HUES48 (cell line): Measurements from ENCODE around the gene CDH15.

Source experiments
- H3K27ac ChIP-seq: one replicate; pipeline ENCODE4 v1.7.0; 2013; ENCODE audit warnings: low read depth, low read length, inconsistent platforms
- H3K27me3 ChIP-seq: 2 replicates; pipeline ENCODE4 v1.6.1; 2013; ENCODE audit warnings: mild to moderate bottlenecking, low read length; ENCODE audit not compliant: control insufficient read depth, insufficient read depth
- H3K36me3 ChIP-seq: 2 replicates; pipeline ENCODE4 v1.6.1; 2013; ENCODE audit warnings: low read length; ENCODE audit not compliant: control insufficient read depth, insufficient read depth
- H3K4me1 ChIP-seq: 2 replicates; pipeline ENCODE4 v1.6.1; 2013; ENCODE audit warnings: mild to moderate bottlenecking, low read length; ENCODE audit not compliant: control insufficient read depth, insufficient read depth
- H3K4me3 ChIP-seq: 2 replicates; pipeline ENCODE4 v1.5.1; 2013; ENCODE audit warnings: mild to moderate bottlenecking, low read depth, low read length
- H3K9ac ChIP-seq: 2 replicates; pipeline ENCODE4 v1.6.1; 2013; ENCODE audit warnings: mild to moderate bottlenecking, low read depth, low read length, moderate library complexity
- H3K9me3 ChIP-seq: 2 replicates; pipeline ENCODE4 v1.6.1; 2013; ENCODE audit warnings: low read length; ENCODE audit not compliant: control insufficient read depth, insufficient read depth

Gene CDH15

GRCh38 chr16:89216315-89217137, 45.0 kb downstream of the CDH15 start:
- Histone ChIP-seq H3K9me3 (no peaks in the 10 kb centered on the region), H3K27ac (peak overlapping the region; percentile 92), H3K9ac (peak overlapping the region; percentile 94), H3K4me1 (peaks cover 4% of the 10 kb centered on the region; the same call in 1 of the 2 replicates), H3K36me3 (peaks cover 7% of the 10 kb centered on the region), H3K4me3 (peak overlapping the region; percentile 98), H3K27me3 (no peaks in the 10 kb centered on the region)

DNA sequence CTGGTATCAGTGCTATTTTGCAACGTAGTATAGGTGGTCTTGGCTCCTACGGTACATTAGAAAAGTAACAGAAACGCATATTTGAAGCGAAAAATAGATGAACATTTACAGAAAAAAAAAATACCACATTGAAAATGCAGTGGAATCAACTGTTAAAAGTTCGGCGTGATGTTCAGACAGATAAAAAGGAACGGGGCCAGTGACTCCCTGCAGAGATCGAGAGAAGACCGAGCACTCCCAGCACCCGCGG, 45.5 kb downstream of the CDH15 start:
- Histone ChIP-seq H3K36me3 (peaks cover 13% of the 10 kb centered on the region), H3K9ac (peak overlapping the region; percentile 94), H3K27ac (peak overlapping the region; percentile 92), H3K27me3 (no peaks in the 10 kb centered on the region), H3K4me1 (peaks cover 4% of the 10 kb centered on the region; the same call in 1 of the 2 replicates), H3K4me3 (peak overlapping the region; percentile 98), H3K9me3 (no peaks in the 10 kb centered on the region)

DNA sequence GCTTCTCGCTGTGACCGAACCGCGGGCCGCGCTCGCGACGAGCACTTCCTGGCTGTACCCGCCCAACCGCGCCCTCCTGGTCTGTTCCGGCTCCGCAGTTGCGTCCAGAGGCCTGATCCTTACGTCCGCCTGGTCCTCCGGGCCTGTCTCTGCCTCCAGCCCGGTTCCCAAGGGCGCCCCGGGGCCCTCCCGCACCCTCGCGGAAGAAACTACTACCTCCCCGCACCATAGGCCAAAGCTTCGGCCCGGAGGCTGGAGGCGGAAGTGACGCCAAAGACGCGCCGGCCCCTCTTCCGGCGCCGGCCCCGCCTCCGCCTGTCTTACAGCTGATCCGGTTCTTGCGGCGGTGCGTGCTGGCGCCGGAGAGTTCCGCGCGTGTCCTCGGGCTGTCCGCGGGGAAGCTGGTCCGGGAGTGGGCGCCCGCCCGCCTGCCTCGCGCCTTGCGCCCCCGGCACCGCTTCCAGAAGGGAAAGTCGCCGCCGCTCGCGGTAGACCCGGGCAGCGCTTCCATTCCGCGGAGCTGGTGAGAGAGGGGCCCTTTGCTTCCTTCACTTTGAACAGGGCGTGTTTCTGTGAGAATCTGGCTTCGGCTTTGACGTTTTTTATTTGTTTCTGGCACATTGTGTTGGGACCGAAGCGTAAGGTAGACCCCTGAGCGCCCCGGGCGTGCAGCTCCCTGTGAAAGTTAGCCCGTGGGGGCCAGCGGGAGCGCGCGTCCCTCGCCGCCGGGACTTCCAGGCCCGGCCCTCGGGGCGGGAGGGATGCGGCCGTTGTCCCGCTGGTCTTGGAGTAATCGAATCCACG, 46.0 kb downstream of the CDH15 start, which contains the start of gene ZNF778:
TSS of gene ZNF778 (plus strand) at position 316 of the 804 bp plus-strand sequence. CDS start 3,425 bp downstream, outside the sequence.
- Histone ChIP-seq H3K9me3 (no peaks in the 10 kb centered on the region), H3K9ac (peak within 1 kb of the TSS; percentile 94), H3K27ac (peak within 1 kb of the TSS; percentile 92)

DNA sequence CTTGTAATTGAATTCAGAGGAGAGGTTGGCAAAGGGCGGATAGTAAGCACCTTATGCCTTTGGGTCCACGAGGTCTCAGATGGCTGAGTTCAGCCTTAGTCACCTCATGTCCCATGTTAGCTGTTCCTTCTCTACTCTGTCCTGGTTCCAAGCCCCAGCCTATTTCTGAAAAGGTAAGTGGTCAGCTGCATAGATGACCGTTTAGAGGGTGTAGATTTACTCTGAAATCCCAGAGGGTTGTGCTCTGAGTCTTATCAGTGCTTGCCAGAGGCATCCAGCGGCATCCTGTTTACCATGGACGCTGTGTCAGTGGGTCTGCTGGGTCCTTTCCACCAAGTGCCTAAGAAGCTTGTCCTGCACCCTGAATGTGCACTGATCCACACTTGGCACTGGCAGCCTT, 47.8 kb downstream of the CDH15 start:
- peaks cover 4% of the 10 kb centered on the region; the same call in 1 of the 2 replicates for H3K4me1 ChIP-seq
- no peak overlapping the region for H3K4me3 ChIP-seq
- H3K9ac ChIP-seq = no peak overlapping the region
- H3K27me3 ChIP-seq = no peaks in the 10 kb centered on the region
- H3K9me3 ChIP-seq = no peaks in the 10 kb centered on the region
- H3K36me3 ChIP-seq = peaks cover 29% of the 10 kb centered on the region
- no peak overlapping the region for H3K27ac ChIP-seq

More for the DNA sequence above, 46.0 kb downstream of the CDH15 start, which contains the start of gene ZNF778:
- Histone ChIP-seq H3K4me3 (peak within 1 kb of the TSS; percentile 98), H3K4me1 (peaks cover 4% of the 10 kb centered on the region; the same call in 1 of the 2 replicates), H3K36me3 (peaks cover 16% of the 10 kb centered on the region), H3K27me3 (no peaks in the 10 kb centered on the region)

DNA sequence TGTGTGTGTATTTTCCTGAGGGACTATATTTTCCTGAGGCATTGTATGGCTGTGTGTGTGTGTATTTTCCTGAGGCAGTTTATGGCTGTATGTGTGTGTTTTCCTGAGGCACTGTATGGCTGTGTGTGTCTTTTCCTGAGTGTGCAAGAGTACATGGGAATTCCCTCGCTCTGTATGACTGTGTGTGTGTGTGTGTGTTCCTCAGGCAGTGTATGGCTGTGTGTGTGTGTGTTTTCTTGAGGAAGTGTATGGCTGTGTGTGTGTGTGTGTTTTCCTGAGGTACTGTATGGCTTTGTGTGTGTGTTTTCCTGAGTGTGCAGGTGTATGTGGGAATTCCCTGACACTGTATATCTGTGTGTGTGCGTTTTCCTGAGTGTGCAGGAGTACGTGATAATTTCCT, 50.1 kb downstream of the CDH15 start:
- H3K9ac ChIP-seq = no peak overlapping the region
- H3K36me3 ChIP-seq = peaks cover 43% of the 10 kb centered on the region
- H3K9me3 ChIP-seq = peaks cover 2% of the 10 kb centered on the region
- no peak overlapping the region for H3K4me3 ChIP-seq
- H3K27me3 ChIP-seq = no peaks in the 10 kb centered on the region
- H3K27ac ChIP-seq = no peak overlapping the region
- peaks cover 3% of the 10 kb centered on the region; the same call in 1 of the 2 replicates for H3K4me1 ChIP-seq

DNA sequence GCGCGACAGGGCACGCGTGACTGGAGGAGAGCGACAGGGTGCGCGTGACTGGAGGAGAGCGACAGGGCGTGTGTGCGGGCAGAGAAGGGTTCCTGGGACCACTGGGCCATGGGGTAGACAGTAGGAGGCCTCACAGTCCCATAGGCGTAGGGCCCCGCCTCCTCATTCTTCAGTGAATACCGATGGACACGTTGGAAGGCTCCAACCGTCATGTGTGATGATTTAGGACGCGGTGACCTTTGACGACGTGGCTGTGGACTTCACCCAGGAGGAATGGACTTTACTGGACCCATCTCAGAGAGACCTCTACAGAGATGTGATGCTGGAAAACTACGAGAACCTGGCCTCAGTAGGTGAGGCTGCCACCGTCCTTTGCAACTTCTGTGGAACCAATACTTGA, 51.4 kb downstream of the CDH15 start:
- H3K9me3 ChIP-seq = peaks cover 15% of the 10 kb centered on the region
- no peaks in the 10 kb centered on the region for H3K27me3 ChIP-seq
- H3K4me3 ChIP-seq = no peak overlapping the region
- H3K9ac ChIP-seq = no peak overlapping the region
- H3K4me1 ChIP-seq = no peaks in the 10 kb centered on the region
- H3K27ac ChIP-seq = no peak overlapping the region
- peaks cover 56% of the 10 kb centered on the region for H3K36me3 ChIP-seq

- H3K27me3 ChIP-seq = no peaks in the 10 kb centered on the region
- peaks cover 70% of the 10 kb centered on the region for H3K36me3 ChIP-seq
- H3K4me3 ChIP-seq = no peak overlapping the region
- no peak overlapping the region for H3K27ac ChIP-seq
- no peaks in the 10 kb centered on the region for H3K4me1 ChIP-seq
- no peak overlapping the region for H3K9ac ChIP-seq
- peaks cover 27% of the 10 kb centered on the region for H3K9me3 ChIP-seq
These were observed 53.1 kb downstream of the CDH15 start for GRCh38 chr16:89224665-89225064.

DNA sequence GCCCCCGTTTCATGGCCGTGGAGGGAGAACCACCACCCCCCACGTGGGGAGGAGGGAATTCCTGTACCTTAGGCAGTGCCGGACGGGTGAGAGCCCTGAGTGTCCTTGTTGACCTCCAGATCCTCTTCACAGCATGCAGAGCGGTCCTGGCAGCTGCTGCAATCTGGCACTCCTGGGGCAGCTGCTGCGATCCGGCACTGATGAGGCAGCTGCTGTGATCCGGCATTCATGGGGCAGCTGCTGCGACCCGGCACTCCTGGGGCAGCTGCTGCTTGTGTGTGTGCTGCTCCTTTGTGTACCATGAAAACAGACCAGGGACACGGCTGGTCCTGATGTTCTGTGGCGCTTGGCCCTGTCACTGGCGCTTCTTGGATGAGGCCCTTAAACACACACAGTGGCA, 58.7 kb downstream of the CDH15 start:
- Histone ChIP-seq H3K27me3 (no peaks in the 10 kb centered on the region), H3K9me3 (peaks cover 43% of the 10 kb centered on the region), H3K27ac (no peak overlapping the region), H3K36me3 (peaks cover 79% of the 10 kb centered on the region), H3K4me3 (no peak overlapping the region), H3K9ac (no peak overlapping the region), H3K4me1 (no peaks in the 10 kb centered on the region)

GRCh38 chr16:89232107-89232506, 60.6 kb downstream of the CDH15 start:
- Histone ChIP-seq H3K4me1 (no peaks in the 10 kb centered on the region), H3K9me3 (peaks cover 35% of the 10 kb centered on the region), H3K4me3 (no peak overlapping the region), H3K9ac (no peak overlapping the region), H3K27ac (no peak overlapping the region), H3K36me3 (peaks cover 65% of the 10 kb centered on the region), H3K27me3 (no peaks in the 10 kb centered on the region)

DNA sequence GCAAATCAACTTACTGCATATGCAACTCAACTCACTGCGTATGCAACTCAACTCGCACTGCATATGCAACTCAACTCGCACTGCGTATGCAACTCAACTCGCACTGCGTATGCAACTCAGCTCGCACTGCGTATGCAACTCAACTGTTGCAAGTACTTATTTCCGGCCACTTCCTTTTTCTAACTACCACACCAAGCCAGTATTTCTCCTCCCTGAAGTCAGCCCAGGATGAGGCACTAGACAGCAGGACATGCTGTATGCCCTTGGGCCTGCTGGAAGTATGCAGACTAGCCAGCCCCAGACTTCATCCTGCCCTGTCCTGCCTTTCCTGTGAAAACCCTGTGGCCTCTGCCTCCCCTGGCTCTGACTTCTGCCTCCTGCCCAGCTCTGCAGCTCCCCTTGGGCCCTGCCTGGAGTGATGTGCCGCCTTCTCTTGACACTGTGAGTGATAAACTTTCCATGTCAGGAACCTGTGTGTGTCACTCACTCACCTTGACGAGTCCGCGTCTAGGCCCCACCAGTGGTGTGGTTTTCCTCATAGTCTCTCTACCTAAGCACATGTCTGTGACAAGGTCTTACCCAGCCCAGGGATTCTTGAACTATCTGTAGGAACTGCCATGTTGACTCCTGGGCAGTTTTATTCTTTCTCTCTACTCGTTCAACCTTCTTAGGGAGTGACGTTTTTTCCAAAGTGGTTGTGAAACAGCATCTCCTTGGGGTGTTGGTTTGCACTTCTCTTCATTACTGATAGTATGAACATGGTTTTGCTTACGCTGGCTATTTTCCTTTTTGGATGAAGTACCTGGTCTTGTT, 62.3 kb downstream of the CDH15 start:
- Histone ChIP-seq H3K4me1 (no peaks in the 10 kb centered on the region), H3K9me3 (peaks cover 19% of the 10 kb centered on the region), H3K9ac (no peak overlapping the region), H3K36me3 (peaks cover 47% of the 10 kb centered on the region), H3K27me3 (no peaks in the 10 kb centered on the region), H3K4me3 (no peak overlapping the region), H3K27ac (no peak overlapping the region)
